ENCODE measurements around the gene ZNF3. TPM values are rescaled to one million over a fixed set of nuclear protein-coding genes. Genes with fewer than 3 reads are reported as not detected.

ZNF3 gene
- polyA plus RNA-seq, 1 donor (not counting 4 experiments of a cell fraction or from before 2014, with no cell fraction given) = 16.8 TPM

DNA sequence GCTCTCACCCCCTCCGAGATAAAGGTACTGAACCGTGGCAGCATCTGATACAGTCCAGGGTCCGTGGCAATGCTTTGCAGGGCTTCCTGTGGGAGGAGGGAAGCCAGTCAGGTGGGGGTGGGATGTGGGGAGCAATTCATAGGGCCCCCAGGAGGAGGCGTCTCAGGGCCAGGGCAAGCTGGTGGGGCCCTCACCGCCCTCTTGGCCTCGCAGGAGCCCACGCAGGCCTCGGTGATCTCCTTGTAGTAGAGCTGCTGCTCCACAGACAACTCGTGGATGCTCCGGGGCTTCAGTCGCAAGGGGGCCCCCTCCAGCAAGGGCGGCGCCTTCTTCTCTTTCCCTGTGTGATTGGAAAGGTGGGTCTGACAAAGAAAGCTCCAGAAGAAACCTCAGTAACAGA lies 30.4 kb upstream of the ZNF3 start:
- no peak overlapping the region for H3K4me3 ChIP-seq (ENCODE audit: control insufficient read depth in 2 of 3, extremely low read depth in 1 of 3, insufficient read depth in 2 of 3, low read depth in 1 of 3, low read length in 3 of 3)
- no peaks in the 10 kb centered on the region for H3K4me1 ChIP-seq (ENCODE audit: control insufficient read depth, extremely low read depth, insufficient read depth, low read length)
- H3K27me3 ChIP-seq (ENCODE audit: control insufficient read depth, extremely low read depth, insufficient read depth, low read length) = no peaks in the 10 kb centered on the region
- FAIRE-seq (no peak), DNase-seq (ENCODE audit: low read depth, low spot score) (no peak)
- no peaks in the 10 kb centered on the region for H3K9me1 ChIP-seq (ENCODE audit: control insufficient read depth, extremely low read depth, insufficient read depth, low read length)
- no peak overlapping the region for H3K4me2 ChIP-seq (ENCODE audit: control insufficient read depth, extremely low read depth, insufficient read depth, low read depth, low read length)
- no peak overlapping the region for H3K9ac ChIP-seq (ENCODE audit: control insufficient read depth, extremely low read depth, insufficient read depth, low read length)
- peaks cover 17 to 26% of the 10 kb centered on the region in 2 experiments for H3K36me3 ChIP-seq (ENCODE audit: control insufficient read depth in 2 of 2, extremely low read depth in 1 of 2, insufficient read depth in 2 of 2, low read length in 2 of 2)
- no peaks in the 10 kb centered on the region for H4K20me1 ChIP-seq (ENCODE audit: control insufficient read depth, extremely low read depth, insufficient read depth, low read length)
- H3K9me3 ChIP-seq (ENCODE audit: control insufficient read depth, low read depth, low read length) = no peaks in the 10 kb centered on the region
- no peaks in the 10 kb centered on the region for H3K79me2 ChIP-seq (ENCODE audit: control insufficient read depth, insufficient read depth, low read length)
- H2AFZ ChIP-seq (ENCODE audit: control insufficient read depth, low read length) = no peak overlapping the region
- dilution Hi-C loops (cut with MboI; ENCODE audit: extremely low pct_ligation_motif_present, low sequenced_read_pairs) = no loop called here
- no peak overlapping the region for H3K27ac ChIP-seq (ENCODE audit: control insufficient read depth, insufficient read depth, low read length)
- no peak for TF ChIP-seq EZH2 (IDR thresholded peaks at IDR 0.05; ENCODE audit: low read length)
- TF ChIP-seq, protein P1, sequence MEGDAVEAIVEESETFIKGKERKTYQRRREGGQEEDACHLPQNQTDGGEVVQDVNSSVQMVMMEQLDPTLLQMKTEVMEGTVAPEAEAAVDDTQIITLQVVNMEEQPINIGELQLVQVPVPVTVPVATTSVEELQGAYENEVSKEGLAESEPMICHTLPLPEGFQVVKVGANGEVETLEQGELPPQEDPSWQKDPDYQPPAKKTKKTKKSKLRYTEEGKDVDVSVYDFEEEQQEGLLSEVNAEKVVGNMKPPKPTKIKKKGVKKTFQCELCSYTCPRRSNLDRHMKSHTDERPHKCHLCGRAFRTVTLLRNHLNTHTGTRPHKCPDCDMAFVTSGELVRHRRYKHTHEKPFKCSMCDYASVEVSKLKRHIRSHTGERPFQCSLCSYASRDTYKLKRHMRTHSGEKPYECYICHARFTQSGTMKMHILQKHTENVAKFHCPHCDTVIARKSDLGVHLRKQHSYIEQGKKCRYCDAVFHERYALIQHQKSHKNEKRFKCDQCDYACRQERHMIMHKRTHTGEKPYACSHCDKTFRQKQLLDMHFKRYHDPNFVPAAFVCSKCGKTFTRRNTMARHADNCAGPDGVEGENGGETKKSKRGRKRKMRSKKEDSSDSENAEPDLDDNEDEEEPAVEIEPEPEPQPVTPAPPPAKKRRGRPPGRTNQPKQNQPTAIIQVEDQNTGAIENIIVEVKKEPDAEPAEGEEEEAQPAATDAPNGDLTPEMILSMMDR (optimal IDR thresholded peaks at IDR 0.05 in 1 of 3, IDR thresholded peaks at IDR 0.05 in 1 of 3, conservative IDR thresholded peaks at IDR 0.05 in 1 of 3; ENCODE audit: extremely low read depth in 1 of 3, insufficient read depth in 2 of 3, low read length in 3 of 3) = no peak

DNA sequence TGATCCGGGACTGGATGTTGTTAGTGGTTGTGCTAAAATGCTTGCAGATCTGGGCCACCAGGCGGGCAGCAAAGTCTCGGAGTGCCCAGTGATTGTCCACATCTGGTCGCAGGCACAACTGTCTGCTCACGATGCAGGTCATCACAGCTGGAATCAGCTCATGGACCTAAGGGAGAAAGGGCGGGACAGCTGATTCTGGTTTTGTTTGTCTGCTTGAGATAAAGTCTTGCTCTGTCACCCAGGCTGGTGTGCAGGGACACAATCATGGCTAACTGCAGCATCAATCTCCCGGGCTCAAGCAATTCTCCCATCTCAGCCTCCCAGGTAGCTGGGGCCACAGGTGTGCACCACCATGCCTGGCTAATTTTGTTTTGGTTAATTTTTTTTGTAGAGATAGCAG lies 29.6 kb upstream of the ZNF3 start:
- Histone ChIP-seq H3K27me3 (ENCODE audit: control insufficient read depth, extremely low read depth, insufficient read depth, low read length) (no peaks in the 10 kb centered on the region), H3K79me2 (ENCODE audit: control insufficient read depth, insufficient read depth, low read length) (no peaks in the 10 kb centered on the region), H4K20me1 (ENCODE audit: control insufficient read depth, extremely low read depth, insufficient read depth, low read length) (no peaks in the 10 kb centered on the region), H3K9me3 (ENCODE audit: control insufficient read depth, low read depth, low read length) (no peaks in the 10 kb centered on the region), H3K27ac (ENCODE audit: control insufficient read depth, insufficient read depth, low read length) (no peak overlapping the region), H3K4me3 (ENCODE audit: control insufficient read depth in 2 of 3, extremely low read depth in 1 of 3, insufficient read depth in 2 of 3, low read depth in 1 of 3, low read length in 3 of 3) (no peak overlapping the region), H3K4me2 (ENCODE audit: control insufficient read depth, extremely low read depth, insufficient read depth, low read depth, low read length) (no peak overlapping the region), H3K4me1 (ENCODE audit: control insufficient read depth, extremely low read depth, insufficient read depth, low read length) (no peaks in the 10 kb centered on the region), H3K36me3 (ENCODE audit: control insufficient read depth in 2 of 2, extremely low read depth in 1 of 2, insufficient read depth in 2 of 2, low read length in 2 of 2) (peaks cover 17 to 31% of the 10 kb centered on the region in 2 experiments), H3K9me1 (ENCODE audit: control insufficient read depth, extremely low read depth, insufficient read depth, low read length) (no peaks in the 10 kb centered on the region), H2AFZ (ENCODE audit: control insufficient read depth, low read length) (no peak overlapping the region), H3K9ac (ENCODE audit: control insufficient read depth, extremely low read depth, insufficient read depth, low read length) (no peak overlapping the region)
- no peak for TF ChIP-seq EZH2 (IDR thresholded peaks at IDR 0.05; ENCODE audit: low read length)
- TF ChIP-seq, protein P1 (optimal IDR thresholded peaks at IDR 0.05 in 1 of 3, IDR thresholded peaks at IDR 0.05 in 1 of 3, conservative IDR thresholded peaks at IDR 0.05 in 1 of 3; ENCODE audit: extremely low read depth in 1 of 3, insufficient read depth in 2 of 3, low read length in 3 of 3) = no peak
- dilution Hi-C loops (cut with MboI; ENCODE audit: extremely low pct_ligation_motif_present, low sequenced_read_pairs) = no loop called here
- FAIRE-seq (no peak), DNase-seq (ENCODE audit: low read depth, low spot score) (no peak)

Measured in keratinocyte (primary cell).